MCF 10A (cell line): ENCODE data around the gene TIAM2. TPM values are rescaled to one million over a fixed set of nuclear protein-coding genes. Genes with fewer than 3 reads are reported as not detected.
A peak's percentile ranks its signal among the peaks of the same experiment; 100 is the strongest.
"Not testable (repeated sequence)": the region's sequence is repeated elsewhere in the genome, so short reads cannot be mapped to it uniquely, and the experiment has no call there.

ENCODE experiments used
- BruUV-seq: library from RNA; stranded (reverse); fragments of 400-500 nt; replicated peaks from 2 replicates; lab custom pipeline; 2021; lab: Mats Ljungman, UMichigan
- CTCF ChIA-PET: fragments of 300-600 bp; sonication (Branson Sonifier 250); formaldehyde crosslinking; extraction: SDS; loops from one replicate; lab custom pipeline; 2021; ENCODE audit warnings: antibody characterized with exemption, inconsistent platforms; lab: Yijun Ruan, JAX
- POLR2A ChIA-PET: fragments of 300-600, 350-650 bp; sonication (Branson Sonifier 250); formaldehyde crosslinking; extraction: SDS; loops from one replicate; lab custom pipeline; 2020; ENCODE audit warnings: antibody characterized with exemption, inconsistent platforms; lab: Yijun Ruan, JAX
- DNase-seq: peaks from one replicate; pipeline ENCODE4 v3.0.0-alpha.2; 2018; ENCODE audit not compliant: unreplicated experiment
- H3K27ac Mint-ChIP-seq: one replicate; pipeline ENCODE4 v1.8.0; 2022; ENCODE audit warnings: mild to moderate bottlenecking, low read depth, mixed read lengths; ENCODE audit not compliant: unreplicated experiment
- H3K27me3 Mint-ChIP-seq: one replicate; pipeline ENCODE4 v1.8.0; 2022; ENCODE audit warnings: mixed read lengths; ENCODE audit not compliant: insufficient read depth, unreplicated experiment
- H3K36me3 Mint-ChIP-seq: one replicate; pipeline ENCODE4 v1.8.0; 2022; ENCODE audit warnings: mild to moderate bottlenecking, moderate library complexity, mixed read lengths; ENCODE audit not compliant: insufficient read depth, unreplicated experiment
- H3K4me1 Mint-ChIP-seq: one replicate; pipeline ENCODE4 v1.8.0; 2022; ENCODE audit warnings: mixed read lengths; ENCODE audit not compliant: insufficient read depth, unreplicated experiment
- H3K4me3 Mint-ChIP-seq: one replicate; pipeline ENCODE4 v1.8.0; 2022; ENCODE audit warnings: mild to moderate bottlenecking, moderate library complexity, mixed read lengths; ENCODE audit not compliant: unreplicated experiment
- H3K9me3 Mint-ChIP-seq: one replicate; pipeline ENCODE4 v1.8.0; 2022; ENCODE audit warnings: mixed read lengths; ENCODE audit not compliant: unreplicated experiment
- intact Hi-C: fragments of 100-400 bp; cut with micrococcal nuclease; formaldehyde crosslinking; loops from 2 replicates; pipeline ENCODE4 v1.14.1; 2022
- total RNA-seq: library from RNA; stranded (reverse); gene quantifications from 2 replicates; pipeline ENCODE4 v1.2.3, GENCODE V29; 2022
- TF ChIP-seq, protein P1 (sequence below): fragments of 200-600 bp; IDR thresholded peaks from one replicate; pipeline ENCODE4 v1.8.0; 2022; ENCODE audit warnings: antibody characterized with exemption, mild to moderate bottlenecking; ENCODE audit not compliant: unreplicated experiment

The TIAM2 gene
- total RNA-seq, 1 experiment from 2014 or later: 3.1 TPM

DNA sequence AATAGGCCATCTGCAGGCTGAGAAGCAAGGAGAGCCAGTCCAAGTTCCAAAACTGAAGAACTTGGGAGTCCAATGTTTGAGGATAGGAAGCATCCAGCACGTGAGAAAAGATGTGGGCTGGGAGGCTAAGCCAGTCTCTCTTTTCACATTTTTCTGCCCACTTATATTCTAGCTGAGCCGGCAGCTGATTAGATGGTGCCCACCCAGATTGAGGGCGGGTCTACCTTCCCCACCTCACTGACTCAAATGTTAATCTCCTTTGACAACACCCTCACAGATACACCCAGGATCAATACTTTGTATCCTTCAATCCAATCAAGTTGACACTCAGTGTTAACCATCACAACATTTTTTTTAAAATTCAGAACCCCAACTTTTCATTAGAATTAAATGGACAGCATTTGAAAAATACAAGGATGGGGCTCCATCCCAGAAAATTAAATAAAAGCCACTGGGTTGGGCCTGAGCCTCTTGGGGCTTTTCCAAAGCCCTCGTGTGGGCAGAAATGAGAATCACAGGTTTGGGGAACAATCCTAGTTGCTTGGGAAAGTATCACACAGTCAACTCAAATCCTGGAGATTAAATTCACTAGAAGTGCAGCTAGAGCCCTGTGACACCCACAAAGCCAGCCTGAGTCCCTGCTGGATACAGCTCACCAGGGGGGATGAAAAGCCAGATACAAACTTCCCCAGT is 270.9 kb downstream of the TIAM2 start:
- POLR2A ChIA-PET: interaction anchor here (0.7 to 0.8 kb wide), 2 partner anchors 92 to 140 kb away, joined by 3 read pairs; no protein-coding TSS in a partner anchor
- H3K36me3 Mint-ChIP-seq: peaks cover 28% of the 10 kb centered on the region
- TF ChIP-seq, protein P1, sequence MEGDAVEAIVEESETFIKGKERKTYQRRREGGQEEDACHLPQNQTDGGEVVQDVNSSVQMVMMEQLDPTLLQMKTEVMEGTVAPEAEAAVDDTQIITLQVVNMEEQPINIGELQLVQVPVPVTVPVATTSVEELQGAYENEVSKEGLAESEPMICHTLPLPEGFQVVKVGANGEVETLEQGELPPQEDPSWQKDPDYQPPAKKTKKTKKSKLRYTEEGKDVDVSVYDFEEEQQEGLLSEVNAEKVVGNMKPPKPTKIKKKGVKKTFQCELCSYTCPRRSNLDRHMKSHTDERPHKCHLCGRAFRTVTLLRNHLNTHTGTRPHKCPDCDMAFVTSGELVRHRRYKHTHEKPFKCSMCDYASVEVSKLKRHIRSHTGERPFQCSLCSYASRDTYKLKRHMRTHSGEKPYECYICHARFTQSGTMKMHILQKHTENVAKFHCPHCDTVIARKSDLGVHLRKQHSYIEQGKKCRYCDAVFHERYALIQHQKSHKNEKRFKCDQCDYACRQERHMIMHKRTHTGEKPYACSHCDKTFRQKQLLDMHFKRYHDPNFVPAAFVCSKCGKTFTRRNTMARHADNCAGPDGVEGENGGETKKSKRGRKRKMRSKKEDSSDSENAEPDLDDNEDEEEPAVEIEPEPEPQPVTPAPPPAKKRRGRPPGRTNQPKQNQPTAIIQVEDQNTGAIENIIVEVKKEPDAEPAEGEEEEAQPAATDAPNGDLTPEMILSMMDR: peak; percentile 11
- BruUV-seq: no TSS peak
- peaks cover 12% of the 10 kb centered on the region for H3K4me1 Mint-ChIP-seq
- DNase-seq: no peak
- intact Hi-C loops: loop anchor here (1.0 kb wide), 1 partner anchor 89 kb away; no protein-coding TSS in a partner anchor
- CTCF ChIA-PET: interaction anchor here (0.6 to 0.9 kb wide), 3 partner anchors 51 to 156 kb away, joined by 3 to 4 read pairs (median 3); no protein-coding TSS in a partner anchor
- H3K27ac Mint-ChIP-seq: peak overlapping the region; percentile 75
- no peaks in the 10 kb centered on the region for H3K9me3 Mint-ChIP-seq
- no peaks in the 10 kb centered on the region for H3K27me3 Mint-ChIP-seq
- H3K4me3 Mint-ChIP-seq: no peak overlapping the region

DNA sequence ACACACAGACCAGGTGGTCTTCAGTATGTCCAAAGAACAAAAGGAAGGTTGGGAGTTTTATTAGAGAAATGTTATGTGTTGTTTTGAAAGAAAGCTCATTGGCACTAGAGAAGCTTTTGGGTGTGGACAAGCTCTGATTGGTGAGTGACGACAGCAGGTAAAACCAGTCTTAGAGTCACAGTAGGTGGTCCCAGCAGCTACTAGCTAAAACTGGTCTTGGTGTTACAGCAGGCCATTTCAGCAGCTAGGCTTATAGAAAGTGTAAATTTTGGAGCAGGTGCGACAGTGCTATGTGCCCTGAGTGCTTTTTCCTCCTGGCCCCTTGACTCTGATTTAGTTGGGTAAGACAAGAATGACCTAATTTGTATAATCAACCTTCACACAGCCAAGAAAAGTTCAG is 272.3 kb downstream of the TIAM2 start:
- H3K4me3 Mint-ChIP-seq: no peak overlapping the region
- ChIA-PET POLR2A (interaction anchor here (1.2 kb wide), 1 partner anchor 46 kb away, joined by 3 read pairs; no protein-coding TSS in a partner anchor), CTCF (interaction anchor here (0.6 to 1.4 kb wide), 12 partner anchors 10 to 592 kb away, joined by 3 to 7 read pairs (median 3); no protein-coding TSS in a partner anchor)
- no peak overlapping the region for H3K27ac Mint-ChIP-seq
- no TSS peak for BruUV-seq
- peaks cover 18% of the 10 kb centered on the region for H3K36me3 Mint-ChIP-seq
- no peaks in the 10 kb centered on the region for H3K9me3 Mint-ChIP-seq
- TF ChIP-seq, protein P1: no peak
- peaks cover 12% of the 10 kb centered on the region for H3K4me1 Mint-ChIP-seq
- H3K27me3 Mint-ChIP-seq: no peaks in the 10 kb centered on the region
- DNase-seq: no peak
- intact Hi-C loops: no loop called here

- peaks cover 13% of the 10 kb centered on the region for H3K4me1 Mint-ChIP-seq
- BruUV-seq: not testable (repeated sequence)
These were observed 273.2 kb downstream of the TIAM2 start for GRCh38 chr6:155268088-155268867.

More at GRCh38 chr6:155268088-155268867, 273.2 kb downstream of the TIAM2 start:
- ChIA-PET CTCF (interaction anchor here (0.7 to 2.2 kb wide), 12 partner anchors 8 to 364 kb away, joined by 3 to 10 read pairs (median 4); no protein-coding TSS in a partner anchor), POLR2A (interaction anchor here (0.6 to 1.2 kb wide), 2 partner anchors 20 to 45 kb away, joined by 3 read pairs; no protein-coding TSS in a partner anchor)
- DNase-seq: peak; percentile 43
- H3K27me3 Mint-ChIP-seq, H3K9me3 Mint-ChIP-seq, intact Hi-C loops, H3K27ac Mint-ChIP-seq, H3K4me3 Mint-ChIP-seq: not testable (repeated sequence)
- peaks cover 16% of the 10 kb centered on the region for H3K36me3 Mint-ChIP-seq
- TF ChIP-seq, protein P1: peak; percentile 38
